Left hindlimb (tissue), 1 donor: ENCODE results near the gene RALGPS1.
A peak's percentile ranks its signal among the peaks of the same experiment; 100 is the strongest.

ENCODE experiments used
- DNase-seq: peaks from one replicate; pipeline ENCODE4 v3.0.0-alpha.2; 2018

The RALGPS1 gene

GRCh38 chr9:126907058-126907457 is 7.5 kb upstream of the RALGPS1 start:
- DNase-seq, result no peak

- peak; percentile 37 for DNase-seq
Observed at GRCh38 chr9:126915281-126915816, 767 bp downstream of the RALGPS1 start.

DNA sequence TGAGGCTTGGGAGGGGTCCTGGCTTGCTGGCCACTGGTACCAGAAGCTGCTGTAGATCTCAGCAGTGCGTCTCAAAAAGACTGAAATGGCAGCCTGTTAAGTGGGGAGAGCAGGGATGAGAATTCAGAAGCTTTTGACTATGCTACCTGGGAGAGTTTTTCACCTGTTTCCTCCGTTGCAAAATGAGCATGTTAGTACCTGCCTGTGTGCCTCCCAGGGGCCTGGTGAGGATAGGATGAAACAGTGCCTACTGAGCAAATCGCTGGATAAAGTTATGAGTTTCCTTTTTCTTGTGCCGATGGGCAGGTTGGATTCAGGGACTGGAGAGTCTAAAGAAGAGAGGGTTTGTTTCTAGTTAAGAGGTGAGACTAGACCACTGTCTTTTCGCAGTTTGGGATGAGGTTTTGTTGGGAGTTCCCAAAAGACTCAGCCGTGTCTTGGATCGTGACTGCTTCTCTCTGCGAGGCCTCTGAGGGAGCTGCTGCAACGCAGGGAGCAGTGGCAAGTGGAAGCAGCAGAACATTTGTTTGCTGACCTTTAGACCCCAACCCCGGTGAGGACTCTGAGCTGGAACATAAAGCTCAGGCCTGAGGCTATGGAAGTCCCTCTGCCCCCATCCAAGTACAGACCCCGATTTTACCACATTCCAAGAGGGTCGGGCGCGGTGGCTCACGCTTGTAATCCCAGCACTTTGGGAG is 1.4 kb downstream of the RALGPS1 start:
- no peak for DNase-seq

GRCh38 chr9:126916909-126917308 is 2.3 kb downstream of the RALGPS1 start:
- no peak for DNase-seq

- DNase-seq, result no peak
Observed at GRCh38 chr9:126919193-126919592, 4.6 kb downstream of the RALGPS1 start.

GRCh38 chr9:126925876-126926275 is 11.3 kb downstream of the RALGPS1 start:
- DNase-seq, result no peak

- DNase-seq, result no peak
Observed at GRCh38 chr9:126926364-126926763, 11.8 kb downstream of the RALGPS1 start.

DNA sequence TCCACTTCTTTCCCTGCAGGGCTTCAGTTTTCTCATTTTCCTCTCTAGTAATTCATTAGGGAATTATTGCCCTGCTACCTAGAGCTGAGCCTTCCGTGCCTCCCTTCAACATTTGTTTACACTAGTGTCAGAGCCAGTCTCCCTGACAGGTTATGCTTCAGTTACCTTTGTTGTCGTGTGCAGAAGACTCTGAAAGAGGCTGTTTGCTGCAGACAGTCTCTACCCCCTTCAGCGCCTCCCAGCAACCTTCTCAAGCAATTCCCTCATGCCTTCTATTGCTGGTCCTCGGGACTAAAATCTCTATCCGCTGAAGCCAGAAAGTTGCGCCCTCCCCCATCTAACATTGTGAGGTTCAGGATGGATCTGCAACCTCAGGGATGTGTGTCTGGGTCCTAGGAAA is 12.8 kb downstream of the RALGPS1 start:
- DNase-seq, result no peak

DNA sequence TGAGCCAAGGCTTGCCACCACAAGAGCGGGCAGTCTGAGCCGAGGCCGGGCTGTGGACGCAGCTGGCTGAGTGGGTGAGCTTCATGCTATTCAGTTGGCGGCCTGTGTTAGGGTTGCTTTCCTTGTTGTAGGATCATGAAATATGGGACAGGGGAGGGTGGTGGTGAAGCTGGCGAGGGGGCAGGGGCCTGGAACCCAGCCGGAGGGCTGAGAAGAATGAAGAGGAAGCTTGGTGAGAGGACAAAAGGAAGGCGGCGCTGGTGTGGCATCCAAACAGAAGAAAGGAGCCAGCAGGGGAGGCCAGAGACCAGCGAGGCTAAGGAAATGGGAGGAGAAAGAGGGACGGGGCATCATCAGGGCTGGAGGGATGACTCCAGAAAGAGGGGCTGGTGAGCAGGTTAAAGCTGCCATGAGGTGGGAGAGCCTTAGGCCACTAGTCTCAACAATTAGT is 18.3 kb downstream of the RALGPS1 start:
- no peak for DNase-seq

DNA sequence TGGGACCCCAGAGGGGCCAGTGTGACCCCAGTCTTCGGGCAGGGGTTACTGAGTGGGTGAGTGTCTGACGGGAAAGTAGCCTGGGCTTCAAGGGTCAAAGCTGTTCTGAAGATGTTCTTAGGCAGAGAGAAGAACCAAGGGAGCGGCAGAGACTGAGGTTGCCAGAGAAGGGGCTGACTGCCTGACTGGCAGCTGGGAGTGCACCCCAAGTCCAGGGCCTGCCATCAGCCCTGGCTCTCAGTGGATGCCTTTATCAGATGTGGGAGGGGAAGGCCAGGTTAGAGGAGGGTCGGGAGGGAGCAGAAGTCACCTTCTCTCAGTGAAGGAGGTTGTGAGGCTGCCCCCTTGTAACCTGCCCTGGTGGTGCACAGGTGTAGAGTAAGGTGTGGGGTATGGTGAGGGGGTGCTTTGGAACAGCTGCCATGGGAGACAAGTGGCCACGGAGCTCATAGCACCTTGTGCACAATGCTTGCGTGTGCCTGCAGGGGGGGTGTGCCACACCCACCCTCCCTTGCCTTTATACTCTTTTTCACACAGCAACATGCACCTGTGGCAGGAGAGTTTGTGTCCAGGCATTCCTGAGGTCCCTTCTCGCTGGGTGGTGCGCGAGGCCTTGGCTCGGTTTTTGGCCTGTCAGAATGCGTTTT is 18.9 kb downstream of the RALGPS1 start:
- no peak for DNase-seq

GRCh38 chr9:126934441-126934840 is 19.9 kb downstream of the RALGPS1 start:
- DNase-seq, result no peak

GRCh38 chr9:126935630-126936029 is 21.0 kb downstream of the RALGPS1 start:
- no peak for DNase-seq

GRCh38 chr9:126937444-126937843 is 22.9 kb downstream of the RALGPS1 start:
- no peak for DNase-seq

GRCh38 chr9:126938327-126938726 is 23.7 kb downstream of the RALGPS1 start:
- DNase-seq, result no peak

DNA sequence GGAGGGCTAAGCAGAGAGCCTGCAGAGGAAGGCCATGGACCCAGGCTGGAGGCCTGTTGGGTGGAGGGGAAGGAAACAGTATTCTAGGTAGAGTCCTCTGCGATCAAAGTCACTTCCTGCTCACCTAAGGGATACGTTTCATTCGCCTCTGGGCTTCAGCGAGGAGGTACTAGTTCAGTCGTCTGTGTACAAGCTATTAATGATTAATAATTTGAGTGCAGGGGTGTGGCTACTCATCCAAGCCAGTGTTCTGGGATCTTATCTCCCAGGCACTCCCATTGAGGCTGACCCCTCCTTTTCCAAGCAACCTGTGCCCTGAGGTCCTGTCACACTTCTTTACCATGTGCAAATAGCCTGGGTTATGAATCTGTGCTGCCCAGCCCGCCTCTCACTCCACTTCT is 25.2 kb downstream of the RALGPS1 start:
- no peak for DNase-seq

GRCh38 chr9:126942399-126942798 is 27.8 kb downstream of the RALGPS1 start:
- no peak for DNase-seq

DNA sequence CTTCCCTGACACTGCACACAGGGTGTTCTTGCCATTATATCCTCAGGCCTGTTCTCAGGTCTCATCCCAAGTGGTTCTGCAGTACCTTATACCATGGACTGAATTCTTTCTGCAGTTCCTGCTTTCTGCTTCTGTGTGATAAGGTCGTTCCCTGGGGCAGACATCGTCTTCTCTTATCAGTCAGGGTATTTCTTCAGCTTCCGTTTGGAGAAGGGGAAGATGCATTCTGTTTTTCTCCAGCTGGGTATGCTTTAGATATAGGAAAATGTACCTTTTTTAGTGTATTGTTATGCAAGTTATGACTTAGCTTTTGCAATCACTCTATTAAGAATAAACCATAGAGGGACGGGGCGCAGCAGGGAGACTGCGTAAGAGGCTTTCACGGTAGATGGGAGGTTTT is 31.1 kb downstream of the RALGPS1 start:
- no peak for DNase-seq

GRCh38 chr9:126947529-126947928 is 32.9 kb downstream of the RALGPS1 start:
- no peak for DNase-seq

DNA sequence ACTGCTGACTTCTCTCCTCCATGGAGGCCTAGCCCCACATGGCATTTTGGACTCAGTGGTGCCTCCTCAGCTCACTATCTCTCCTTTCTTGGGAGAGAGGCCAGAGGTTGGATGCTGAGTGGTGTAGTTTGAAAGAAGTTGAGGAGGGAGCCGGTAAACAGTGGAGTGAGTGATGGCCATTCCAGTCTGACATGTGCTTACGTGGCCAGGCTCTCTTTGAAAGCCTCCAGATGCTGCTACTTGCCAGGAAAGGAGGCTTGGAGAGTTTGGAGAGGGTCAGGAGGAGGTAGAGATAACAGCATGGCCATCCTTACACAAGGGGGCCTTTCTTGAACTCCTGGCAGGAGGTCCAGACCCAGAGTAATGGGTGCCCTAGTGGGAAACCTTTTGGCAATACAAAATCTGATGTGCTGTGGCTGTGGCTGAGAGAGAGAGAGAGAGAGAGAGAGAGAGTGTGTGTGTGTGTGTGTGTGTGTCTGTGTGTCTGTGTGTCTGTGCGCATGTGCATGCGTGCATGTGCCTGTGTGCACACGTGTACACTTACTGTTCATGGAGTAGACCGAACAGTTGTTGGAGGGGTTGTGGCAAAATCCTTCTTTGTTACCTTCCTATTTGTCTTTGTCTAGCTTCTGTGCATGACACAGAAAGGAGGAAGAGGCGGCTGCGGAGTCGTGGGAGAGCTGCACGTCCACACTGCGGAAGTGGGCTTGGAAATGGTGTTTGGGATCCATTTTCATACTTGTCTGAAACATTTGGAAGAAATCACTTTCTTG is 37.8 kb downstream of the RALGPS1 start:
- DNase-seq, result peak; percentile 73

DNA sequence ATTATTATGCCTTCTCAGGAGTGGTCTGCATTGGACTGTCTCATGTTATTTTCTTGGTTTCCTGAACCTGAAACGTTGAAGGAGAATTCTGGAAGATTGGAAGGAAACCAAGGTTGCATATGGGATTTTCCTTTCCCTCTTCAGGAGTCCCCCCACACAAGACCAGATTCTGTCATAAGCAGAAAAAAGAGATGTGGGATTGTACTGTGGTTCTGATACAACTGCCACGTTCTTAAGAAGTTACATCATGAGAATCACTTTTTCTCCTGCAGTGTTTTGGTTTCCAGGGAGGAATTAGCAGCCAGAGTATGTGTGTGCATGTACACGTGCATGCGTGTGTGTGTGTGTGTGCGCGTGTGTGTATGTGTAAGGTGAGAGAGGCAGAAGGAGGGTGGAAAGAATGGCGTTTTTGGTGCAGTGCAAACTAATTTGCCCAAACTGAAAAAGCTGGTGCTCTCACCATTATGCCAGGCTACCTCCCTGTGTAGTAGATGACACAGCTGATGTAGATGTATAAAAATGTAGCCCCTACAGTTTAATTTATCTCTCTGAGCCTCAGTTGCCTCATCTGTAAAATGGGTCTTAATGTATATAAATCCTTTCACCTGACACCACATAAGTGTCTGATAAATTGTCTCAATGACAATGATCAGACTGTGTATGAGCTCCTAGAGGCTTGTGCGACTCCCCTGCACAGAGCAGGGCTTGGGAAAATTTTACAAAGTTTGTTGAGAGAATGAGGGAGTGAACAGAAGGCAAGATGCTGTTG is 38.6 kb downstream of the RALGPS1 start:
- DNase-seq, result peak; percentile 78

DNA sequence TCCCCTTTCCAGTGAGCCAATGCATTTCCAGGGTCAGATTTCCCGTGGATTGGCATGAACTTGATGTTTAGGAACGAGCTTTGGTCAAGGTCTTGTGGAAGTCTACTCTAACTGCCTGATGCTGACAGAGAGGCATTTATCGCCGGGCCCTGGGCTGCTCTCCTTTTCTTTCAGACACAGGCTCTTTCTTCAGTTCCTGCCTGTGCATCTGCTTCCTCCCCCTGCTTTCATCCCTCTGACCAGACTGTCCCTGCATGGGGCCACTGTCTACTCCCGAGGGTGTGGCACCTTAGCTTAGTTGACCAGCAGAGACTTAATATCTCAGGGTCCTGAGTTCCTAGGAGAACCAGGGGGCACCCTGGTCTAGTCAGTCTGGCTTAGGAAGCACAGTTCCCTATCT is 41.2 kb downstream of the RALGPS1 start:
- DNase-seq, result no peak

DNA sequence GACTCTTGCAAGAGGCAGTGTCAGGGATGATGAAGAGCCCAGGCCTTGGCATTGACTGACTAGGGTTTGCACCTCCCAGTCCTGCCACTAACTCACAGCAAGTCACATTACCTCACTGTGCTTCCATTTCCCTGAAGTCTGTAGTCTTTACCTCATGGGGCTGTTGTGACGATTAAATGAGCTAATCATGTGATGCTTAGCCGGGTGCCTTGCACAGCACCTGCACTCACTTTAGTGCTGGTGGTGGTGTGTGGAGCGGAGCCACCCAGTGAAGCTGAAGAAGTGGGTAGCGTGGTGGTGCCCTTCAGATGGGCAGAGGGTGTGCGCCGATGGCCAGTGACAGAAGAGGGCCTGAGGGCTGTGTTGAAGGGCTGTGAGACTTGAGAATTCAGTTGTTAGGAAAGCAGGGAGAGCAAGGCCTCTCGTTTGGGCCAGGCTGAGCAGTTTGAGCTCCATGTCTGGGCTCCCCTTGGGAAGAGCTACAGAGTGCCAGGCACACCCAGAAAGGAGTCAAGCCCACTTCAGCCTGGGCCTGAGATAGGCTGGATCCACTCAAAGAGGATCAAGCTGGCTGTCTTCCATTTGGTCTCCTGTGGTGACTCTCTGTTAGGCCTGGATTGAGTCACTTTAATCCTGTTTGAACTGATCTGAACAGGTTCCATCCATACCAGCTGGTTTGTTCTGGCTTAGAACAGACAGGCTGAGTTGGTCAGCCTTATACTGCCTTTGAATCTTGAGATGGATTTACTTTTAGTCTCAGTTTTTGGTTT is 42.5 kb downstream of the RALGPS1 start:
- DNase-seq, result no peak
